Prostate gland (tissue), 2 donors: ENCODE results near the gene CROCC. TPM values are rescaled to one million over a fixed set of nuclear protein-coding genes. Genes with fewer than 3 reads are reported as not detected.
A peak's percentile ranks its signal among the peaks of the same experiment; 100 is the strongest.
"Not testable (repeated sequence)": the region's sequence is repeated elsewhere in the genome, so short reads cannot be mapped to it uniquely, and the experiment has no call there.

Source experiments
- DNase-seq: peaks from one replicate; pipeline ENCODE4 v3.0.0-alpha.2; 2019; ENCODE audit warnings: low spot score
- H3K27ac ChIP-seq, 2 donors: fragments of 200-600 bp; sonication (generic); 2 replicates each; pipeline ENCODE4 v1.5.1; 2017 to 2019
- H3K27me3 ChIP-seq: fragments of 200-600 bp; sonication (generic); replicated peaks from 2 replicates; pipeline ENCODE4 v1.5.1; 2019; ENCODE audit not compliant: insufficient read depth
- H3K36me3 ChIP-seq, 2 donors: fragments of 200-600 bp; sonication (generic); 1 replicate in 1 of 2; 2 replicates in 1 of 2; pipeline versions ENCODE4 v1.5.1 to v1.8.1; 2017 to 2019
- H3K4me1 ChIP-seq: fragments of 200-600 bp; sonication (generic); replicated peaks from 2 replicates; pipeline ENCODE4 v1.5.1; 2019
- H3K4me3 ChIP-seq, 2 donors: fragments of 200-600 bp; sonication (generic); 2 replicates each; pipeline ENCODE4 v1.5.1; 2017 to 2019
- H3K9me3 ChIP-seq: fragments of 200-600 bp; sonication (generic); 2 replicates; pipeline ENCODE4 v1.5.1; 2017
- POLR2A ChIP-seq: fragments of 450-650 bp; IDR thresholded peaks from one replicate; pipeline ENCODE4 v1.6.1; 2016; ENCODE audit warnings: antibody characterized with exemption, mild to moderate bottlenecking
- POLR2AphosphoS5 ChIP-seq: sonication (generic); formaldehyde crosslinking; IDR thresholded peaks from one replicate; pipeline ENCODE4 v1.6.1; 2017; ENCODE audit warnings: antibody characterized with exemption
- WGBS: methylation state at CpG from one replicate; pipeline ENCODE4 v1.1.5; 2018; 5-methylcytosine and 5-hydroxymethylcytosine counted together
- intact Hi-C: fragments of 100-400 bp; cut with DNase I; formaldehyde crosslinking; loops from one replicate; pipeline ENCODE4 v1.14.2; 2022
- total RNA-seq, 2 donors: library from RNA; depleted of rRNA; stranded (reverse); fragments of >200 nt; gene quantifications; one replicate each; pipeline ENCODE4 v1.1.0, GENCODE V29; 2016
- TF ChIP-seq, protein P1 (sequence below), 4 experiments: fragments of 200-600 bp in 2 of 4; fragments of 450-650 bp in 2 of 4; sonication (generic) in 2 of 4; IDR thresholded peaks; 1 replicate in 3 of 4; 2 replicates in 1 of 4; pipeline ENCODE4 v1.5.1; 2016 to 2019; ENCODE audit warnings: antibody characterized with exemption in 4 of 4, mild to moderate bottlenecking in 2 of 4, moderate library complexity in 2 of 4

The CROCC gene
- total RNA-seq, 2 donors from 2014 or later: 19.6 to 68.7 TPM

GRCh38 chr1:16882986-16883385 is 38.7 kb upstream of the CROCC start:
- no peak for DNase-seq
- intact Hi-C loops: no loop called here
- 69% methylated on average over 4 of the region's 4 CpGs for WGBS

GRCh38 chr1:16884487-16884886 is 37.2 kb upstream of the CROCC start:
- H3K4me1 ChIP-seq, H3K4me3 ChIP-seq, H3K27me3 ChIP-seq, H3K9me3 ChIP-seq, H3K27ac ChIP-seq, H3K36me3 ChIP-seq, intact Hi-C loops, DNase-seq: not testable (repeated sequence)
- 77% methylated on average over 5 of the region's 5 CpGs for WGBS

More at GRCh38 chr1:16882986-16883385, 38.7 kb upstream of the CROCC start:
- H3K4me3 ChIP-seq: no peak overlapping the region
- no peaks in the 10 kb centered on the region for H3K36me3 ChIP-seq
- H3K27me3 ChIP-seq: no peaks in the 10 kb centered on the region
- TF ChIP-seq POLR2AphosphoS5 (no peak), POLR2A (no peak)
- TF ChIP-seq, protein P1, sequence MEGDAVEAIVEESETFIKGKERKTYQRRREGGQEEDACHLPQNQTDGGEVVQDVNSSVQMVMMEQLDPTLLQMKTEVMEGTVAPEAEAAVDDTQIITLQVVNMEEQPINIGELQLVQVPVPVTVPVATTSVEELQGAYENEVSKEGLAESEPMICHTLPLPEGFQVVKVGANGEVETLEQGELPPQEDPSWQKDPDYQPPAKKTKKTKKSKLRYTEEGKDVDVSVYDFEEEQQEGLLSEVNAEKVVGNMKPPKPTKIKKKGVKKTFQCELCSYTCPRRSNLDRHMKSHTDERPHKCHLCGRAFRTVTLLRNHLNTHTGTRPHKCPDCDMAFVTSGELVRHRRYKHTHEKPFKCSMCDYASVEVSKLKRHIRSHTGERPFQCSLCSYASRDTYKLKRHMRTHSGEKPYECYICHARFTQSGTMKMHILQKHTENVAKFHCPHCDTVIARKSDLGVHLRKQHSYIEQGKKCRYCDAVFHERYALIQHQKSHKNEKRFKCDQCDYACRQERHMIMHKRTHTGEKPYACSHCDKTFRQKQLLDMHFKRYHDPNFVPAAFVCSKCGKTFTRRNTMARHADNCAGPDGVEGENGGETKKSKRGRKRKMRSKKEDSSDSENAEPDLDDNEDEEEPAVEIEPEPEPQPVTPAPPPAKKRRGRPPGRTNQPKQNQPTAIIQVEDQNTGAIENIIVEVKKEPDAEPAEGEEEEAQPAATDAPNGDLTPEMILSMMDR (IDR thresholded peaks at IDR 0.05): no peak
- no peaks in the 10 kb centered on the region for H3K9me3 ChIP-seq
- H3K4me1 ChIP-seq: no peaks in the 10 kb centered on the region
- H3K27ac ChIP-seq: no peak overlapping the region

- Histone ChIP-seq H3K27me3 (no peaks in the 10 kb centered on the region), H3K4me3 (no peak overlapping the region), H3K36me3 (no peaks in the 10 kb centered on the region), H3K27ac (no peak overlapping the region), H3K9me3 (no peaks in the 10 kb centered on the region), H3K4me1 (no peaks in the 10 kb centered on the region)
- TF ChIP-seq POLR2A (no peak), POLR2AphosphoS5 (no peak)
- TF ChIP-seq, protein P1 (IDR thresholded peaks at IDR 0.05): no peak
- intact Hi-C loops: no loop called here
- WGBS: 96% methylated on average over 20 of the region's 20 CpGs
- DNase-seq: no peak
These were observed 34.7 kb upstream of the CROCC start for GRCh38 chr1:16886860-16887605.

GRCh38 chr1:16888860-16889816 is 32.6 kb upstream of the CROCC start:
- TF ChIP-seq, protein P1 (IDR thresholded peaks at IDR 0.05): peak in 1 of 4 experiments; percentile 21
- no peak for TF ChIP-seq POLR2A
- no peak for TF ChIP-seq POLR2AphosphoS5
- Histone ChIP-seq H3K4me3 (peak overlapping the region; percentile 34 to 36), H3K27me3 (no peaks in the 10 kb centered on the region), H3K27ac (peak overlapping the region; percentile 63 to 66), H3K9me3 (no peaks in the 10 kb centered on the region), H3K36me3 (no peaks in the 10 kb centered on the region), H3K4me1 (no peaks in the 10 kb centered on the region)
- 13% methylated on average over 63 of the region's 63 CpGs for WGBS
- peak; percentile 42 for DNase-seq
- intact Hi-C loops: no loop called here

DNA sequence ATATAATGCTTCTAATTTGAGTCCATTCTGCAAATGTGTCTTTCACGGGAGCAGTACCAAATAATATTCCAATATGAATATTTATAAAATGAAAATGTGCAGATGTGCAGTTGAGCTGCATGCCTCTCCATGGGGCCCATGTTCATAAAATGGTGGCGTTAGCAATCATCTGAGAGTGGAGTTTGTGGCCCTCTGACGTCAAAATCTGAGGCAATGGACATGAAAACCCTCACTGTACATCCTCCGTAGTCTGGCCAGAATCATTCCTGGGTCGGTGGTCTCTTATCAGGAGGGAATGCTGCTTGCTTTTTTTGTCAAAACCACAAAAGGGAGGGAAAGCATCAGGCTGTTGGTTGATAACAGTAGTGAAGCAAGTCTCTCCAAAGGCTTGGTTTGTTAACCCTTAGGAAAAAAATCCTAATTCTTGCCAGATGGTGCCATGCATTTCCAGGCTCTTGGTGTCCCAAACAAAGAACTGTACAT is 31.2 kb upstream of the CROCC start:
- H3K36me3 ChIP-seq, H3K4me3 ChIP-seq, intact Hi-C loops, H3K27ac ChIP-seq, H3K4me1 ChIP-seq, H3K9me3 ChIP-seq, H3K27me3 ChIP-seq, DNase-seq: not testable (repeated sequence)
- WGBS: 82% methylated on average over 5 of the region's 5 CpGs

GRCh38 chr1:16891057-16891456 is 30.7 kb upstream of the CROCC start:
- 59% methylated on average over 4 of the region's 4 CpGs for WGBS
- H3K27ac ChIP-seq, intact Hi-C loops, H3K36me3 ChIP-seq, H3K27me3 ChIP-seq, DNase-seq, H3K9me3 ChIP-seq, H3K4me3 ChIP-seq, H3K4me1 ChIP-seq: not testable (repeated sequence)

GRCh38 chr1:16892978-16893525 is 28.7 kb upstream of the CROCC start:
- H3K27ac ChIP-seq, H3K9me3 ChIP-seq, H3K36me3 ChIP-seq, intact Hi-C loops, H3K27me3 ChIP-seq, H3K4me1 ChIP-seq, DNase-seq, H3K4me3 ChIP-seq: not testable (repeated sequence)
- 69% methylated on average over 6 of the region's 6 CpGs for WGBS

GRCh38 chr1:16893796-16894195 is 27.9 kb upstream of the CROCC start:
- 80% methylated on average over 4 of the region's 4 CpGs for WGBS

More at GRCh38 chr1:16893796-16894195, 27.9 kb upstream of the CROCC start:
- intact Hi-C loops, H3K4me3 ChIP-seq, DNase-seq, H3K4me1 ChIP-seq, H3K27me3 ChIP-seq, H3K9me3 ChIP-seq, H3K27ac ChIP-seq, H3K36me3 ChIP-seq: not testable (repeated sequence)
